IMR-90 (cell line): ENCODE data around the gene HAGH. TPM values are rescaled to one million over a fixed set of nuclear protein-coding genes. Genes with fewer than 3 reads are reported as not detected.
A peak's percentile ranks its signal among the peaks of the same experiment; 100 is the strongest.

Experiments used
- ATAC-seq: fragments of 200-7000 bp; cut with Tn5 transposase; 2 replicates; pipeline ENCODE4 v1.9.1; 2020; ENCODE audit warnings: low read depth, mild to moderate bottlenecking, moderate library complexity
- Bru-seq: library from RNA; stranded (reverse); fragments of 400-500 nt; gene quantifications from one replicate; lab custom pipeline; 2021; lab: Mats Ljungman, UMichigan
- BruChase-seq, 2 experiments: library from RNA; stranded (reverse); fragments of 400-500 nt; gene quantifications; one replicate each; lab custom pipeline; 2021; lab: Mats Ljungman, UMichigan
- BruUV-seq: library from RNA; stranded (reverse); fragments of 400-500 nt; replicated peaks from 2 replicates; lab custom pipeline; 2021; lab: Mats Ljungman, UMichigan
- CTCF ChIA-PET: fragments of 300-600 bp; formaldehyde crosslinking; extraction: SDS; loops from one replicate; lab custom pipeline; 2021; ENCODE audit warnings: antibody characterized with exemption; lab: Yijun Ruan, JAX
- POLR2A ChIA-PET: fragments of 300-600 bp; sonication (Branson Sonifier 250); formaldehyde crosslinking; loops from one replicate; lab custom pipeline; 2022; ENCODE audit warnings: antibody characterized with exemption; ENCODE audit not compliant: unreplicated experiment; lab: Charles Lee
- DNase-seq: peaks from one replicate; pipeline ENCODE4 v3.0.0; 2013
- H2AFZ ChIP-seq: replicated peaks from 2 replicates; pipeline ENCODE3; 2013; ENCODE audit warnings: low read length, mild to moderate bottlenecking; ENCODE audit not compliant: poor library complexity
- H2AK5ac ChIP-seq: 2 replicates; pipeline ENCODE4 v1.6.1; 2013; ENCODE audit warnings: low read depth, low read length, inconsistent platforms
- H2AK9ac ChIP-seq: replicated peaks from 2 replicates; pipeline ENCODE3; 2013; ENCODE audit warnings: mild to moderate bottlenecking, low read depth, low read length, moderate library complexity; ENCODE audit not compliant: poor library complexity
- H2BK120ac ChIP-seq: 2 replicates; pipeline ENCODE4 v1.6.1; 2013; ENCODE audit warnings: low read depth, low read length, inconsistent platforms
- H2BK15ac ChIP-seq: 3 replicates; pipeline ENCODE4 v1.6.1; 2013; ENCODE audit warnings: low read depth, low read length, inconsistent platforms
- H2BK20ac ChIP-seq: 2 replicates; pipeline ENCODE4 v1.6.1; 2013; ENCODE audit warnings: low read depth, mild to moderate bottlenecking, inconsistent platforms, low read length, moderate library complexity
- H2BK5ac ChIP-seq: 2 replicates; pipeline ENCODE4 v1.6.1; 2013; ENCODE audit warnings: mild to moderate bottlenecking, low read depth, low read length, inconsistent platforms; ENCODE audit not compliant: poor library complexity, severe bottlenecking
- H3K14ac ChIP-seq: replicated peaks from 2 replicates; pipeline ENCODE4 v1.6.1; 2013; ENCODE audit warnings: low read depth, low read length, inconsistent platforms
- H3K18ac ChIP-seq: 2 replicates; pipeline ENCODE4 v1.6.1; 2013; ENCODE audit warnings: low read depth, low read length, control low read depth
- H3K23ac ChIP-seq: 2 replicates; pipeline ENCODE4 v1.6.1; 2013; ENCODE audit warnings: low read depth, low read length, inconsistent platforms
- H3K27ac ChIP-seq: 2 replicates; pipeline ENCODE4 v1.5.1; 2013; ENCODE audit warnings: mild to moderate bottlenecking, control low read depth, low read length; ENCODE audit not compliant: insufficient read depth
- H3K27me3 ChIP-seq: 2 replicates; pipeline ENCODE4 v1.6.1; 2013; ENCODE audit warnings: low read length; ENCODE audit not compliant: control insufficient read depth, insufficient read depth
- H3K36me3 ChIP-seq: 2 replicates; pipeline ENCODE4 v1.6.1; 2013; ENCODE audit warnings: low read length, mixed read lengths; ENCODE audit not compliant: control insufficient read depth, insufficient read depth
- H3K4ac ChIP-seq: 2 replicates; pipeline ENCODE4 v1.6.1; 2013; ENCODE audit warnings: low read depth, low read length, inconsistent platforms
- H3K4me1 ChIP-seq: 2 replicates; pipeline ENCODE4 v1.6.1; 2013; ENCODE audit warnings: low read length, mixed read lengths; ENCODE audit not compliant: control insufficient read depth, insufficient read depth
- H3K4me2 ChIP-seq: 2 replicates; pipeline ENCODE4 v1.6.1; 2013; ENCODE audit warnings: low read depth, mild to moderate bottlenecking, control low read depth, low read length, moderate library complexity
- H3K4me3 ChIP-seq: 2 replicates; pipeline ENCODE4 v1.5.1; 2013; ENCODE audit warnings: low read depth, mild to moderate bottlenecking, control low read depth, low read length, moderate library complexity; ENCODE audit not compliant: insufficient read depth
- H3K56ac ChIP-seq: 2 replicates; pipeline ENCODE4 v1.6.1; 2013; ENCODE audit warnings: low read length, inconsistent platforms; ENCODE audit not compliant: insufficient read depth; ENCODE audit errors: extremely low read depth
- H3K79me1 ChIP-seq, 2 experiments: 2 replicates each; pipeline ENCODE4 v1.6.1; 2013; ENCODE audit warnings: low read length in 2 of 2, inconsistent platforms in 1 of 2, low read depth in 1 of 2
- H3K9ac ChIP-seq: 2 replicates; pipeline ENCODE4 v1.6.1; 2013; ENCODE audit warnings: low read depth, low read length, control low read depth
- H3K9me1 ChIP-seq: 2 replicates; pipeline ENCODE4 v1.6.1; 2013; ENCODE audit warnings: low read length, inconsistent platforms; ENCODE audit not compliant: insufficient read depth
- H3K9me3 ChIP-seq: 2 replicates; pipeline ENCODE4 v1.6.1; 2013; ENCODE audit warnings: low read length; ENCODE audit not compliant: control insufficient read depth, insufficient read depth
- H4K20me1 ChIP-seq: 2 replicates; pipeline ENCODE4 v1.6.1; 2013; ENCODE audit warnings: low read length, inconsistent platforms; ENCODE audit not compliant: insufficient read depth
- H4K5ac ChIP-seq: 2 replicates; pipeline ENCODE4 v1.6.1; 2013; ENCODE audit warnings: mild to moderate bottlenecking, low read depth, low read length, control low read depth
- H4K8ac ChIP-seq, 2 experiments: 2 replicates each; pipeline ENCODE4 v1.6.1; 2013; ENCODE audit warnings: low read depth in 2 of 2, low read length in 2 of 2, control low read depth in 1 of 2, inconsistent platforms in 1 of 2
- H4K91ac ChIP-seq: 2 replicates; pipeline ENCODE4 v1.6.1; 2013; ENCODE audit warnings: low read depth, low read length, inconsistent platforms; ENCODE audit not compliant: insufficient read depth
- BHLHE40 ChIP-seq: fragments of 150-350 bp; IDR thresholded peaks from 2 replicates; pipeline ENCODE4 v1.6.1; 2016; ENCODE audit warnings: mild to moderate bottlenecking, low read depth, low read length
- CEBPB ChIP-seq: IDR thresholded peaks from 2 replicates; pipeline ENCODE4 v1.6.1; 2012; ENCODE audit warnings: low read depth, low read length, improper control_type of control experiment
- CHD1 ChIP-seq: IDR thresholded peaks from 2 replicates; pipeline ENCODE4 v1.6.1; 2012; ENCODE audit warnings: low read depth, low read length, improper control_type of control experiment
- MAZ ChIP-seq: IDR thresholded peaks from 2 replicates; pipeline ENCODE4 v1.6.1; 2012; ENCODE audit warnings: low read depth, mild to moderate bottlenecking, low read length, improper control_type of control experiment, moderate library complexity, borderline replicate concordance
- MXI1 ChIP-seq: IDR thresholded peaks from 2 replicates; pipeline ENCODE4 v1.6.1; 2012; ENCODE audit warnings: low read depth, mild to moderate bottlenecking, low read length, moderate library complexity, borderline replicate concordance
- NFE2L2 ChIP-seq: fragments of 150-350 bp; IDR thresholded peaks from 2 replicates; pipeline ENCODE4 v1.6.1; 2016; ENCODE audit warnings: low read depth, mild to moderate bottlenecking, low read length
- POLR2A ChIP-seq: IDR thresholded peaks from 2 replicates; pipeline ENCODE4 v1.6.1; 2012; ENCODE audit warnings: mild to moderate bottlenecking, low read depth, low read length
- RAD21 ChIP-seq: IDR thresholded peaks from 2 replicates; pipeline ENCODE4 v1.6.1; 2012; ENCODE audit warnings: low read length, improper control_type of control experiment
- RCOR1 ChIP-seq: IDR thresholded peaks from 2 replicates; pipeline ENCODE4 v1.6.1; 2012; ENCODE audit warnings: mild to moderate bottlenecking, low read length, improper control_type of control experiment; ENCODE audit not compliant: insufficient replicate concordance
- RFX5 ChIP-seq: IDR thresholded peaks from 2 replicates; pipeline ENCODE4 v1.8.0; 2012; ENCODE audit warnings: low read depth, mild to moderate bottlenecking, low read length, moderate library complexity
- WGBS, 2 experiments: methylation state at CpG; one replicate each; pipeline versions ENCODE4 v1.1.5 to v1.1.7; 2013; ENCODE audit warnings: missing lambda C conversion rate in 2 of 2; ENCODE audit not compliant: insufficient read length in 1 of 2; ENCODE audit errors: extremely low coverage in 2 of 2; 5-methylcytosine and 5-hydroxymethylcytosine counted together
- dilution Hi-C: fragments of 300-500 bp; cut with HindIII; formaldehyde crosslinking; loops from one replicate; pipeline ENCODE4 v1.14.3; 2018; ENCODE audit warnings: low sequenced_read_pairs; ENCODE audit not compliant: unreplicated experiment
- in situ Hi-C: fragments of 300-500 bp; cut with MboI; formaldehyde crosslinking; loops from 3 replicates; pipeline ENCODE4 v1.14.3; 2019; ENCODE audit warnings: low sequenced_read_pairs, inconsistent platforms, mixed read lengths
- intact Hi-C: fragments of 100-400 bp; cut with micrococcal nuclease; formaldehyde crosslinking; loops from 2 replicates; pipeline ENCODE4 v1.10.0; 2022
- long read RNA-seq: library from polyadenylated mRNA; unstranded; transcript quantifications from one replicate; pipeline ENCODE4 v2.0.0, GENCODE V29; 2021; ENCODE audit not compliant: unreplicated experiment
- polyA plus RNA-seq, 3 experiments: library from polyadenylated mRNA; depleted of rRNA; stranded (reverse); fragments of >200 nt; gene quantifications; 2 replicates each; pipeline ENCODE4 v1.2.3, GENCODE V29; 2012; ENCODE audit warnings: low replicate concordance in 1 of 3
- total RNA-seq: library from RNA; depleted of rRNA; stranded (reverse); fragments of >200 nt; gene quantifications from 2 replicates; pipeline ENCODE4 v1.2.3, GENCODE V29; 2012; rRNA removed
- TF ChIP-seq, protein P1 (sequence below): fragments of 150-350 bp; IDR thresholded peaks from 2 replicates; pipeline ENCODE4 v1.6.1; 2016; ENCODE audit warnings: low read depth, mild to moderate bottlenecking, low read length, moderate library complexity, borderline replicate concordance
- TF ChIP-seq, protein P2 (sequence below): fragments of 150-350 bp; IDR thresholded peaks from 2 replicates; pipeline ENCODE4 v1.6.1; 2017; ENCODE audit warnings: mild to moderate bottlenecking, antibody characterized with exemption, low read length, low read depth

Gene HAGH
- 30.8 and 35.6 TPM in 2 replicates for total RNA-seq
- 52.2 and 58.6 TPM in 2 replicates for polyA plus RNA-seq (2012; rRNA removed)
- 60.1 and 99.4 TPM in 2 replicates for polyA plus RNA-seq (2012; cell fraction: cytosol; rRNA removed)
- polyA plus RNA-seq (2012; cell fraction: nucleus; rRNA removed; ENCODE audit: low replicate concordance), result 32.6 and 54.1 TPM in 2 replicates
- Bru-seq, nascent RNA, result percentile 51 among the genes with signal in this experiment
- percentile 65 among the genes with signal in this experiment for BruChase-seq, experiment 1, labeled RNA remaining after a 6-hour chase
- BruChase-seq, experiment 2, labeled RNA remaining after a 2-hour chase, result percentile 57 among the genes with signal in this experiment
- long read RNA-seq, transcript HAGH-202 (9 exons, 2,984 nt), result major isoform, 20 of 58 reads
- long read RNA-seq, transcript HAGH-201 (10 exons, 1,257 nt), result minor isoform, 6 of 58 reads
- long read RNA-seq, partial matches to known transcripts, result 20 of 58 reads
- long read RNA-seq, other reads (novel, unspliced or antisense), result 11 of 58 reads

DNA sequence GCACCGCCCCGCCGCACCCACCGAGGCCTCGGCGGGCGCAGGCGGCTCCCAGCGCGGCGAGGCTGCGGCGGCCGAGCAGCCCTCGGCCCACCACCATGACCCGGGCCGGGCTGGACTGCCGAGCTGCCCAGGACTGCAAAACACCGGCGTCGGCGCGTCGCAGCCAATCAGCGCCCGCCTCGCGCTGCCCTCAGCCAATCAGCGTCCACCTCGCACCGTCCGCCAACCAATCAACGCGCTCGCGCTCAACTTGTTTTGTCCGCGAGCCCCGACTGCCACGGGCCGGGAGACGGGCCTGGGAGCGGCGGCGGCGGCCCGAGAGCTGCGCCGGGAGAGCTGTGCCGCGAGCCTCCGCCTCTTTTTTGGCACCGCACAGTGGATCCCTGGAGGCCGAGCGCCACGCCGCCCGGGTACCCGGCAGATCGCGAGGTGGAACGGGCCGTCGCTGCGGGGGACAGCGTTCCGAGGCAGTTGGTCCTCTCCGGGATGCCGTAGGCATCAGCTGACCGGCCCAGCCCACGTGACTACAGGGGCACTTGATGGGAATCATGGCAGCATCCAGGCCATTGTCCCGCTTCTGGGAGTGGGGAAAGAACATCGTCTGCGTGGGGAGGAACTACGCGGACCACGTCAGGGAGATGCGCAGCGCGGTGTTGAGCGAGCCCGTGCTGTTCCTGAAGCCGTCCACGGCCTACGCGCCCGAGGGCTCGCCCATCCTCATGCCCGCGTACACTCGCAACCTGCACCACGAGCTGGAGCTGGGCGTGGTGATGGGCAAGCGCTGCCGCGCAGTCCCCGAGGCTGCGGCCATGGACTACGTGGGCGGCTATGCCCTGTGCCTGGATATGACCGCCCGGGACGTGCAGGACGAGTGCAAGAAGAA, at the start of gene HAGH, which contains the start of gene FAHD1:
Gene HAGH (minus strand): TSS at position 135 of the 883 bp plus-strand sequence. CDS start 38 bp downstream, at position 97.
Gene FAHD1 (plus strand): TSS at position 516 of the 883 bp plus-strand sequence. CDS start 33 bp downstream, at position 549.
- H3K27me3 ChIP-seq, result no peaks in the 10 kb centered on the region
- H3K56ac ChIP-seq, result peak within 1 kb of the TSS; percentile 48
- WGBS, 2 experiments, result 1% methylated on average over 59 of the region's 104 CpGs; no CpG with 5 or more reads in 1 of the 2 experiments
- H3K36me3 ChIP-seq, result peaks cover 6% of the 10 kb centered on the region
- H3K23ac ChIP-seq, result peak within 1 kb of the TSS; percentile 76
- peak within 1 kb of the TSS; percentile 76 for H3K9ac ChIP-seq
- H3K4me1 ChIP-seq, result peaks cover 6% of the 10 kb centered on the region; the same call in 1 of the 2 replicates
- H3K18ac ChIP-seq, result no peak within 1 kb of the TSS
- H4K91ac ChIP-seq, result peak within 1 kb of the TSS; percentile 59; the same call in 1 of the 2 replicates
- H2BK20ac ChIP-seq, result no peak within 1 kb of the TSS
- H3K14ac ChIP-seq, result peak within 1 kb of the TSS; percentile 80
- no TSS peak for BruUV-seq
- ATAC-seq (peak; percentile 93), DNase-seq (peak; percentile 94)
- intact Hi-C loops, result loop anchor here (5.0 kb wide), 1 partner anchor 45 kb away; the partner anchor contains the start of genes NUBP2 and SPSB3
- no peak within 1 kb of the TSS for H2BK15ac ChIP-seq
- peak within 1 kb of the TSS; percentile 74 for H2BK5ac ChIP-seq
- dilution Hi-C loops, result no loop called here
- POLR2A ChIA-PET, result interaction anchor here (0.5 kb wide), 1 partner anchor 144 kb away, joined by 4 read pairs; no protein-coding TSS in a partner anchor
- H2AK9ac ChIP-seq, result peak within 1 kb of the TSS; percentile 99
- H3K4me3 ChIP-seq, result peak within 1 kb of the TSS; percentile 73
- H2AFZ ChIP-seq, result peak within 1 kb of the TSS; percentile 100
- peak within 1 kb of the TSS; percentile 98 for H3K4ac ChIP-seq
- peaks cover 18 to 63% of the 10 kb centered on the region in 2 experiments for H3K79me1 ChIP-seq
- peak within 1 kb of the TSS; percentile 68; the same call in 1 of the 2 replicates for H2BK120ac ChIP-seq
- in situ Hi-C loops, result no loop called here
- H4K8ac ChIP-seq, result peak within 1 kb of the TSS; percentile 41 to 100
- CTCF ChIA-PET, result interaction anchor here (0.6 to 1.1 kb wide), 2 partner anchors 102 to 117 kb away, joined by 3 to 5 read pairs; no protein-coding TSS in a partner anchor
- H3K27ac ChIP-seq, result peak within 1 kb of the TSS; percentile 58
- peak within 1 kb of the TSS; percentile 89 for H4K5ac ChIP-seq
- H4K20me1 ChIP-seq, result peaks cover 18% of the 10 kb centered on the region; the same call in 1 of the 2 replicates
- peak within 1 kb of the TSS; percentile 88 for H2AK5ac ChIP-seq
- H3K9me1 ChIP-seq, result peaks cover 6% of the 10 kb centered on the region
- peak within 1 kb of the TSS; percentile 97 for H3K4me2 ChIP-seq
- H3K9me3 ChIP-seq, result no peaks in the 10 kb centered on the region
- TF ChIP-seq RAD21, result no peak
- TF ChIP-seq, protein P1, sequence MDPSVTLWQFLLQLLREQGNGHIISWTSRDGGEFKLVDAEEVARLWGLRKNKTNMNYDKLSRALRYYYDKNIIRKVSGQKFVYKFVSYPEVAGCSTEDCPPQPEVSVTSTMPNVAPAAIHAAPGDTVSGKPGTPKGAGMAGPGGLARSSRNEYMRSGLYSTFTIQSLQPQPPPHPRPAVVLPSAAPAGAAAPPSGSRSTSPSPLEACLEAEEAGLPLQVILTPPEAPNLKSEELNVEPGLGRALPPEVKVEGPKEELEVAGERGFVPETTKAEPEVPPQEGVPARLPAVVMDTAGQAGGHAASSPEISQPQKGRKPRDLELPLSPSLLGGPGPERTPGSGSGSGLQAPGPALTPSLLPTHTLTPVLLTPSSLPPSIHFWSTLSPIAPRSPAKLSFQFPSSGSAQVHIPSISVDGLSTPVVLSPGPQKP, result no peak
- TF ChIP-seq POLR2A, result peak; percentile 67; the same call in 1 of the 2 replicates
- peak; percentile 73; the same call in 1 of the 2 replicates for TF ChIP-seq BHLHE40
- TF ChIP-seq MAZ, result peak; percentile 63; the same call in 1 of the 2 replicates
- TF ChIP-seq RCOR1, result peak; percentile 12
- TF ChIP-seq RFX5, result peak; percentile 35; the same call in 1 of the 2 replicates
- TF ChIP-seq NFE2L2, result no peak
- peak; percentile 84; the same call in 1 of the 2 replicates for TF ChIP-seq MXI1
- no peak for TF ChIP-seq CEBPB
- no peak for TF ChIP-seq CHD1
- TF ChIP-seq, protein P2, sequence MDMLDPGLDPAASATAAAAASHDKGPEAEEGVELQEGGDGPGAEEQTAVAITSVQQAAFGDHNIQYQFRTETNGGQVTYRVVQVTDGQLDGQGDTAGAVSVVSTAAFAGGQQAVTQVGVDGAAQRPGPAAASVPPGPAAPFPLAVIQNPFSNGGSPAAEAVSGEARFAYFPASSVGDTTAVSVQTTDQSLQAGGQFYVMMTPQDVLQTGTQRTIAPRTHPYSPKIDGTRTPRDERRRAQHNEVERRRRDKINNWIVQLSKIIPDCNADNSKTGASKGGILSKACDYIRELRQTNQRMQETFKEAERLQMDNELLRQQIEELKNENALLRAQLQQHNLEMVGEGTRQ, result peak; percentile 99
